ENCODE measurements around the gene HSPH1.
"Not testable (repeated sequence)": the region's sequence is repeated elsewhere in the genome, so short reads cannot be mapped to it uniquely, and the experiment has no call there.

The HSPH1 gene

DNA sequence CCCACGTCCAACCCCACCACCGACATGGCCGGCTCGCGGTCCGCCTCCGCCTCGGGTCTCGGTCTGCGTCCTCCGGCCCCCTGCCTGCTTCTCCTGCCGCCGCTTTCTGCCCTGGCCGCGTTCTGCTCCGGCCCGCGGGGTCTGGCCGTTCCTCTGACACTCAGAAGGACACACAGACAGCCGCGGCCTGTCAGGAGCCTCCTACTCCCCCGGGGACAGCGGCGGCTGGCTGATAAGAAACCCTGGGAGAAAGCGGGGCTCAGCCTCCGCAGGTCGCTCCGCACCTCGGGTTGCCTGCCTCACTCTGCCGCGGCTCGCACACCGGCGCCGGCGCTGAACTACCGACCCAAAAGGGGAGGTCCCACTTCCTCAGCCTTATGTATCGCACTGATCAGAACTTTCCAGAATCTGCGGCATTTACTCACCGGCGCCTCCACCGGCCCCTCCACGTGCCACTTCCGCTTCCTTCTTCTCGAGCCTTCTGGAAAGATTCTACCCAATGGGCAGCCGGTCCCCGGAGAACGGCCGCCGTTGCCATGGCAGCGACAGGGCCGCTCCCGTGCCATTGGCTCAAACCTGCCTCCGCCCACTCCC lies at the start of gene HSPH1:
Gene HSPH1, minus strand, starts transcription at position 348 of the 594 bp plus-strand sequence. Its CDS starts 322 bp downstream, at position 26.
- DNase-seq: peak; percentile 55

DNA sequence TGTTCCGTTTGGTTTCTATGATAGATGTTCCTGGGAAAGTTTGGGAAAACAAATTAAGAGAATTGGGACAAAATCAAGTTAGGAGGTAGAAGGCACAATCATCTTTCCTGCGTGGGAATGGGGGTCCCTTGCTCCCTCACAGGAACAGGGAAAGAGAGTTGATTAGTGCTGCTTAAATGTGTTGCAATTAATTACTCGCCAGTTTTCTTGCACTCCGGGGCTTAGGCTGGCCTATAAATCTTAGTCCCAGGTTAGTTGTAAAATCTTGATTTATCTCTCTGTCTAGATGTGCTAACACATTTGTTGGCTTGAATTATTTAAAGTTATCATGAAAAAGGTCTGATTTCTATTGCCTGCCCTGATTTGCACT lies 48.1 kb upstream of the HSPH1 start:
- no peak for DNase-seq

DNA sequence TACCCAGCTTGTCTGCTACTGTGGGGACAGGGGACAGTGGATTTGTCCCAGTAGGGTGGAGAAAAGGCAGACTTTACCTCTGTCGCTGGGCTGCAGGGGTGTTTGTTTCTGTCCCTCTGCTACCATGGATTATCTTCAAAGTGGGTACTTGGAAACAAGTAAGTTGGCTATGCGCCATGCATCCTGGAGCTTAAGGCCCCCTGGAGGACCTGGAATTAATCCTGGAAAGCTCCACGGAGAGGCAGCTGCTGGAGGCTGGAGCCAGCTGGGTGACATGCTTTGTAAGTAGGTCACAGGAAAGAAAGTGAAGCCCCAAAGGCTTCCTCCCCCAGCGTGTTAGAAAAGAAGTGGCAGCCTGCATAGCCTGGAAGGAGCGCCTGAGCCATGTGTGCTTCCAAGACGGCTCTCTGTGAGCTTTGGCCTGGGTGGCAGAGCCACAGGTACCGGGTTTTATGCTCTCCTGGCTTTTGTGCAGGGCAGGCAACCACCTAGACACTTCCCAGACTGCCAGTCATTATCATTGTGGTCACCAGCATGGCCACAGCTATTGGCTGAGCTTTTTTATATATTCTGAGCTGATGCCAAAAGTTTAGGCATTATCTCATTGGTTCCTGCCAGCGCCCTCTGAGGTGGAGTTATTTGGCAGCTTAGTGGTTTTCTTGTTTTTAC lies 47.6 kb upstream of the HSPH1 start:
- no peak for DNase-seq

DNA sequence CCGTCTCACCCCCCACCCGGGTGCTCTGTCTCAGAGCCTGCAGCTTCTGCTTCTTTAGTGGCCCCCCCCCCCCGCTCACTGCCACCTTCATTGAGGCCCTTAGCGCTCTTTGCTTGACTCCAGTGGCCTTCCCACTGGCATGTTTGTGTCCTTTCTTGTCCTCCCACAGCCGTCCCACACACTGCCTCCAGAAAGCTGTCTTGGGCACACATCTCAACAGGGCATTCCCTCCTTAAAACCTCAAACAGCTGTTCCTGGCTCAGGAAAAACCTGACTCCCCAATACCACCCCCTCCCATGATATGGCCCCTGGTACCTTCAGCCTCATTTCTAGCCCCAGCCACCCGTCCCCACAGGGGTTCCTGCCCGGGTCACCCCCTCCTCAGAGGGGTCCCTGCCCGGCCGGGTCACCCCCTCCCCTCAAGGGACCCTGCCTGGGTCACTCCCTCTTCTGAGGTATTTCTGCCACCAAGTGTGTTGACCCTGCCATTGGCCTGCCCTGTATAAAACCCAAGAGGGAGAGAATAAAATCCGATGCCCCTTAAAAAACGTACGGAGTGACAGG lies 46.9 kb upstream of the HSPH1 start:
- DNase-seq: no peak

DNA sequence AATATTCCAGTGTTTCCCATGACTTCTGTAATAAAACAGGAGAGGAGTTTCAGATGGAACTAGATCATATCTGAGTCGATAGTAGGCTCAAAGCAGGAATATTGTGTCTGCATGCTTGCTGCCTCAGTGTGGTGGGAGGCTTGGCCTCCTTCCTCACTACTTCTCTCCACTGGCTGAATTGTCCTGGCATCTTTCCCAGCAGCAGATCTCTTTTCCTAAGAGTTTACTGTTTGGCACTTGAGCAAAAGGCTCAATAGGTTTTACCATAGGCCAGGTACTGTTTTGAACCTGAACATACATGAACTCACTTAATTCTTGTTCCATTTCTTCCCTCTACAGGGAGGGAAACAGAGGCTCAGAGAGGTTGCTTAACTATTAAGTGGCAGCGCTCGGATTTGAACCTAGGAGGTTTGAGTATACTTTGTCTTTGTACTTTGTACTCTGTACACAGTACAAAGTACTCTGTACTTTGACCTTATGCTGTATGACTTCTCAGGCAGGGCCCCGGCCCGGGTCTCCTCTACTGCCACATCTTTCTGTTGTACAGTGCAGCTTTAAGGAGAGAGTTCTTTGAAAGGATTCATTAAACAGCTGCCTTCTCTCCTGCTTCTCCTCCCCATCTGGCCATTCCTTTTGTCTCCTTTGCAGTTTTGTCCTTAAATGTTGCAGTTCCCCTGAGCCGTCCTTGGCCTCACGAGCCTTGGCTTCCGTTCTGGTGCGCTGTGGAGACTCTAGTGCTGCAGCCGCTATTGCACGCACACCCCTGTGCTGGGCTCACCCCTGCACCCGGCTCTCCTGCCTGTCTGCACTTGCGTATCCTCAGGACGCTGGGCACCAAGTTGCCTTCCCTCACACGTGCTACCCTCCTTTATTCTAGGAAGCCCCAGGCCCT lies 46.2 kb upstream of the HSPH1 start:
- DNase-seq: no peak

DNA sequence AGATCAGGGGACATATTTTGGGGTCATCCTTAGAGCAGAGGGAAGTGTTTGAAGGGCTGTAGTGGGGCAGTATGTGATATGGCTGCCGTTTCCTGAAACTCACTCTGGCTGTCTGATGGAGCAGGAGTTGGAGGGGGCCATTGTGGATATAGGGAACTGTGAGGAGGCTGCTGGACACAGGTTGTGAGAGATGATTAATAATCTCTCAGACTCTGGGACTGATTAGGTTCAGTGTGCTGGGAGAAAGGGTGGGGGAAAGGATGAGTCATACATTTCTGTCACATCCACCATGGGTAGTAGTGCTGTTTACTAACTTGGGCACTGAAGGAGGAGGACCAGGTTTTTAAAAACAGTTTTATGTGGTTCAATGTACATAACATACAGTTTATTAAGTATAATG lies 42.9 kb upstream of the HSPH1 start:
- no peak for DNase-seq

DNA sequence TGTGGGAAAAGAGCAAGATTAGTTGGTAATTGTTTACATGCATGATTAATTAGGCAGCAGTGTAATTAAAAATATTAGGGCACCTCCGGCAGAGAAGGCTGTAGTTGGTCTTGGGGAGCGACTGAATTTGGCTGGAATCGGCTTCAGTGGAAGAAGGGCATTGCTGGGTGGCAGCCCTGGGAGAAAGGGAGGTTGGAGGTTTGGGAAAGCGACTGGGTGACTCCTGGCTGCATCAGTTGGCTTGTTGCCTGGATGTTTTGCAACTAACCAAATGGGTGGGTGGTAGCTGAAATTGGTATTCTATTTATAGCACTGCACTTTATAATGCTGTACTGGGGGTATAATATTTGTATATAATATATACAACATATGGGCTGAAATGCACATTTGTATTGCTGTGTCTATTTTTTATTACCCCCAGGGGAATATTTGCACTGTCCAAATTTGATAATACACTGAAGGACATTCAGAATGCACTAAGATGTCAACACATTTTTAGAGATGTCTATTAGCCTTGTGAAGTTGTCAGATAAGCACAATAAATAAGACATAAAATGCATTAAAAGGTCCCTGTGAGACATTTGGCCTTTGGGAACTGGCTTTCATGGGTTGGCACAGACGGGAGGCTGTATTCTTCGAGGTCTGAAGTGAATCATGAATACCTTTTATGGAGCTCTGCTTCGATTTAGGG lies 39.8 kb upstream of the HSPH1 start:
- no peak for DNase-seq

DNA sequence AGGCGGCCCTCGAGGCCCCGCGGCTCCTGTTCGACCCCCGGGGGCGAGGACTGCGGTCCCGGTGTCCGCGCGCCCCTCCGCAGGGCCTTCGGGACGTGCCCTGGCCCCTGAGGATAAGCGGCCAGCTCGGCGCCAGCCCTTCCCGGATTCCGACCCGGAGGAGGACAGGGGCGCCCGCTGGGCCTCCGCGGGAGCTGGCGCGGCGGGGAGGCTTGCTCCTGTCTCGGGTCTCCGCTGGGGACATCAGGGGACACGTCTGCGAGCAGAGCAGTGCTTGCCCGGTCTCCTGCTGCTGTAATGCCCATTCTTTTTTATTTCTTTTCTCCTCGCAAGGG lies 38.9 kb upstream of the HSPH1 start:
- no peak for DNase-seq

DNA sequence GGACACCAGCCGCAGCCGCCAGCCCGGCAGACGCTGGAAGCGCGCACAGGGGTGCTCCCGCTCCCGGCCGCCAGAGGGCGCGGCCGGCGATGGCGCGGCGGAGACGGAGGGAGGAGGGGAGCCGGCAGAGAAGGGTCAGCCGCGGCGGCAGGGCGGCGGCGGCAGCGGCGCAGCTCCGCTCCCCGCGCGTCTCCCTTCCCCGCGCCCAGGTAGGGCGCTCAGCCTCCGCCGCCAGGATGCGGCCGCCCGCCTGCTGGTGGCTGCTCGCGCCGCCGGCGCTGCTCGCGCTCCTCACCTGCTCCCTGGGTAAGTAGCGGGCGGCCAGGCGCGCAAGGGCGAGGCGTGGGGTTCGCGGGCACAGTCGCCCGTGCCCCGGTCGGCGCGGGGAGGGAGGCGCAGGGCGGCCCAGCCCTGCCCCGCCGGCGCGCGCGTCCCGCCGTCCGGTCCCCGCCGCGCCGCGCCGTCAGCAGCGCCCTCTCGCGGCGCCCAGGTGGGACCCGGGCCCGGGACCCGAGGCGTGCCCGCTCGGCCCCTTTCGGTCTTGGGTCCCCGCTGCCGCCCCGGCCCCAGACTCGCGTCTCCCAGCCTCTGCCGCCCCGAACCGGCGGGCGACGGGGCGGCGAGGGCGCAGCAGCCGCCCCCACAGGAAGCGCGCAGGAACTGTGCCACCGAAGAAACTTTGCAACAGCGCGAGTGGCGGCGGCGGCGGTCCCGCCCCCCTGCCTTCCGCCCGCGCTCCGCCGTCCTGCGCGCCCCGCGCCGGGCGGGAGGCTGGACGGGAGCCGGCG lies 38.3 kb upstream of the HSPH1 start, which contains the start of gene B3GLCT:
Gene B3GLCT, plus strand, starts transcription at position 127 of the 788 bp plus-strand sequence. Its CDS starts 110 bp downstream, at position 237.
- no peak for DNase-seq

DNA sequence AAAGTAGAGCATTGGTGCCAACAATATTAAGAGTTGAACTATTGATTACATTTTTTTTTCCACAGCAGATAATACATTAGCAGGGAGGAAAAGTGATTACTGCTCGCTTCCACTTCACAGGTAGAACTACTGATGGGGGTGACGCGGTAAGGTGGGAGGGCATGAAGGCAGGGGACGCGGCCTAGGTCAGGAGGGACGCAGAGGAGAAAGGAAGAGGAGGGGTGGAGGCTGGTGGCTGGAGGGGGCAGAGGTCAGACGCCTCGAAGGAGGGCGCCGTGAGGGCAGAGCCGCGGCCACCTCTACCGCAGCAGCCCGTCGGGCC lies 37.8 kb upstream of the HSPH1 start:
- DNase-seq: no peak

DNA sequence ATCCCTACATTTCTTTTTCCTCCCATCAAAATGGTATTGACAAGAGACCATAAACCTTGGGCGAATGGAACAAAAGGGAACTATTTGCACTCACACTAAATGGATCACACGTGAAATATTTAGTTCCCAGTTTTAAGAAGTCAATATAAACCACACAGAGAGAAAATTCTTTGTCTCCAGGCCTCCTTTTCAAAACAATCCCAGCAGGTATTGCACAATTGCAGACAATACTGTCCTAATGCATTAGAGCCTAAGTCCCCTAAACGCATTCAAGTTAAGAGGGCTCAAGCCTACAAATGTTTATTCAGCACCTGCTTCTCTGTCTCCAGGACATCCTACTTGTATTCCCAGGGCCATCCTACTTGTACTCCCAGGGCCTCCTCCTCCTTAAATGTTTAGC lies 36.8 kb upstream of the HSPH1 start:
- DNase-seq: no peak

DNA sequence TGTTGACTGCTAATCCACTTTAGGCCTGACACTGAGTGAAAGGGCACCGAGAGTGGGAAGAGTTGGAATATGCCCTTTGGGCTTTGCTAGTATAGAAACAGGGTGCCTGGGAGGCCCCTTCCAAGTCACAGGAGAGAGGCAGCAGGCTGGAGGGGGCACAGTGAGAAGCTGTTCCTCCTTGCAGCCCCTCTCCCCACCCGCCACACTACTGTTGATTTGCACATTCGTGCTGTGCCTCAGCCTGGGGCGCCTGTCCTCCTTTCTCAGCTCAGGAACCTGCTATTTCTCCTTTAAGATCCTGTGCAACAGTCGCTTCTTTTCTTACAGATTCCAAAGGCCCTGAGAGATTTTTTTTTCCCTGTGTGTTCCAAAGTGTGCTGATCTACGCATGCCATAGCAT lies 35.3 kb upstream of the HSPH1 start:
- no peak for DNase-seq

DNA sequence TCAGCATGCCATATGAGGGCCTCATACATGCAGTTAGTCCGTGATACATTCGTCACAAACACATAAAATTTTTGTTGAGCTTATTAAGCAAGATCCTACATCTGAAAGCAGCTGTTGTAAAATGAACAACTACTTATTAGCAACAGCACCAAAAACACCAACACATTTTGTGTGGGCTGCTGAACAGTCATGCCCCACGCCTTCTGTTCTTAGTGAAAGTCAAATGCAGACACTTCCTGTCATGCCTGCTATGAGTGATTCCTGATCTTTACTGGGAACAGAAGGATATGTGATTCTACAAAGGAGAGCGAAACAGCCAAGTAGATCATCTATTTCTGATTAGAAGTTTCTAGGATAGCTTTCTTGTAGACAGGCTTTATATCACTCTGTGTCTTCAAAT lies 33.9 kb upstream of the HSPH1 start:
- no peak for DNase-seq

DNA sequence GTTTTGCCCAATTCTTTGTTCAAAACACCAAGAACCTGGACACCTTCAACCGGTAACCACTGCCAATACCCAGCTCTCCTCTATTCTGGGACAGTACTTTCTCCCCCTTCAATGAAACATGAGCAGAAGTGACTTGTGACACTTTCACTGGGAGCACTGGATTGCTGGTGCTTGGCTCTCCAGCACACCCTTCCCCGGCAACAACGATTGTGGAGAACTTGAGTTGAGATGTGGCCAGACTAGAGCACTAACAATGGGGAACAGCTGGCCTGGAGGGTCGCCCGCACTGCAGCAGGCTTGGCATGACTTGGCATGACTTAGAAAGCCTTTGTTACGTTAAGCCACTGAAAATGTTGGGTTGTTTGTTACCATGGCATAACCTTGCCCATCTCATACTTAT lies 30.6 kb upstream of the HSPH1 start:
- DNase-seq: no peak

DNA sequence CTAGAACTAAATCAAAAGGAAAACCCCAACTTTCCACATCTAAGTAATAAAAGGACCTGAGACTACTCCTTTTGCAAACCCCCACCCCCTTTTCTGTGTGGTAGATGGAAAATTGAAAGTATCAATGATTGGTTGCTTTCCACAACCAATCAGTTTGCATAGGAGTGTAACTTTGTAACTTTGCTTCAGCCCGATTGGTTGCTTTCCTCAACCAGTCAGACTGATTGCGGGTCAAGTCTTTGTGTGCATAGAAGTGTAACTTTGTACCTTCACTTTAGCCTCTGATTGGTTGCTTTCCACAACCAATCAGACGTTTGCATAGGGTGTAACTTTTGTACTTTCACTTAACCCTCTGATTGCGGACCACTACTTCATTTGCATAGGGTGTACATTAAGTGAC lies 30.0 kb upstream of the HSPH1 start:
- DNase-seq: no peak

DNA sequence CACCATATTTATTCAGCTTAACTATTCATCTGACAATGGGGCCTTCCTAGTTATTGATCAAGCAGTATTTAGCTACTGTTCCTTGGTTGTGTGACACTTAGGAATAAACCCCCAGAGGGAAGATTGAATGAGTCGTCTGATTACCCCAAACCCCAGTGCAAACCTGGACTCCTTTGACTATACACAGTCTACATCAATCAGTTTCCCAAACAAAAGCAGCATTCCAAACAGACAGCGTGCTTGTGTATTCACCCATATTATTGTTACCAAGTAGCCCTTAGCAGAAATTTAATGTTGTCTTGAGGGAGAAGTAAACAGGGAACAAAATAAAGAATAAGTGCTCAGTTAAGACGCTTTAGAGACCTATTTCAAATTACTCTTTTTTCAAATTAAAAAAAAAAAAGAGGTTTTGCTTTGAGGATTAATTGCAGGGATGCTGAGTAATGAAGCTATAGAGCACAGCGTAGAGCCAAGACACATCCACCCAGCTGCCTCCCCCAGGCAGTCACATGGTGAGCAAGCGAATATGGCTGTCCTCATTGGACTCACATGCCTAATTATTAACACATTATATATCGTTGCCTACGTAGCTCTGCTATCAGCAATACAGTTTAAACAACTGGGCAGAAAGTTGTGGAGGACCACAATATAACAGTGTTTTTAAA lies 23.4 kb upstream of the HSPH1 start:
- DNase-seq: no peak

DNA sequence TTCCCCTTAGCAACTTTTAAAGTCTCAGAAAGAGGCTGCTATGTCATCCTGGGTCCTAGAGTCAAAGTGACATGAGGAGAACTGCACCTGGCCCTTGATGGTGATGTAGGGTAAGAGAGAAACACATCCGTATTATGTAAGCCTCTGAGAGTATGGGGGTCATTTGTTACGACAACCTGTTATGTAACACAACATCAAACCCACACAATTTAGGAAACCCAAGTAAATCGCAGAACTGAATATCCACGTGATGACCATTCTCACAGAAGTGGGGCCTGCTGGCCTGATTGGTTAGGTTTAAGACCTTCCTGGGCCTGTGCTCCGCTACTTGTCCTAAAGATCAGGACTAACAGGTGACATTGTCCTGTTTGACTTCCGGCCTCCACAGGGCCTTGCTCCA lies 22.7 kb upstream of the HSPH1 start:
- no peak for DNase-seq

DNA sequence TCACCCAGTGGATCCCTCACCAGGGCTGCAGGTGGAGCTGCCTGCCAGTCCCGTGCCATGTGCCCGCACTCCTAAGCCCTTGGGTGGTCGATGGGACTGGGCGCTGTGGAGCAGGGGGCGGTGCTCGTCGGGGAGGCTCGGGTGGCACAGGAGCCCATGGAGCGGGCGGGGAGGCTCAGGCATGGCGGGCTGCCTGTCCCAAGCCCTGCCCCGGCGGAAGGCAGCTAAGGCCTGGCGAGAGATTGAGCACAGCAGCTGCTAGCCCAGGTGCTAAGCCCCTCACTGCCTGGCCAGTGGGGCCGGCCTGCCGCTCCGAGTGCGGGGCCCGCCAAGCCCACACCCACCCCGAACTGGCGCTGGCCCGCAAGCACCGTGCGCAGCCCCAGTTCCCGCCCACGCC lies 21.3 kb upstream of the HSPH1 start:
- no peak for DNase-seq

DNA sequence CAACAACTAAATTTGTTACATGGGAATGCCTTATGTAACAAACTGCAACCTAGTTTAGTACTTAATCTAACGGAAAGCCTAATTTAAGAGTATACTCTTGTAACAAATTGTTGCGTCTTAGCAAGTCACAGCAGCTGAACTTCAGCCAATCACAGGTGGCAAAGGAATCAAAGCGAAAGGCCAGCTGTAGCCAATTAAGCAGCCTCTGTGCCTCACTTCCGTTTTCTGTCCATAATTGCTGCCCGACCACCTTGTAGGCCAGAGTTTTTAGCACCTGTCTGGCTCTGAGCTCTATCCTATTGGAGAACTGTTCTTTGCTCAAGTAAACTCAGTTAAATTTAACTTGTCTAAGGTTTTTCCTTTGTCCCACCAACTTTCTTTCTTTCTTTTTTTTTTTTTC lies 18.1 kb upstream of the HSPH1 start:
- DNase-seq: no peak

DNA sequence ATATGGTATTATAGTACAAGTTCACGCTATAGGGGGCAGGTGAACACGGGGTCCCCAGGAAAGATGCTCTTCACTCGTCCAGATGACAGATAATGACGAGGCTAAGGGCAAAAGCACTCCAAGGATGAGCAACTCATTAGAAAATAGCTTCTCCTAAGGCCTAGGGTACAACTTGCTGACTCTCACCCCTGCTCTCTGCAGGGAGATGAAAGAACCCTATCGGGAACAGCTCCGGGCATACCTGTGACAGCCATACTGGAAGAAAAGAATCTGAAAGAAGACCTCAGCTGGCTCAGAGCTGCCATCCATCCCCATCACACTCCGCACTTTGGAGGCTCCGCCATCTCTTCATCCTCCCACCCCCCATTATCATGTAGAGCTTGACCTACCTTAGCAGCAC lies 17.5 kb upstream of the HSPH1 start:
- DNase-seq: no peak

DNA sequence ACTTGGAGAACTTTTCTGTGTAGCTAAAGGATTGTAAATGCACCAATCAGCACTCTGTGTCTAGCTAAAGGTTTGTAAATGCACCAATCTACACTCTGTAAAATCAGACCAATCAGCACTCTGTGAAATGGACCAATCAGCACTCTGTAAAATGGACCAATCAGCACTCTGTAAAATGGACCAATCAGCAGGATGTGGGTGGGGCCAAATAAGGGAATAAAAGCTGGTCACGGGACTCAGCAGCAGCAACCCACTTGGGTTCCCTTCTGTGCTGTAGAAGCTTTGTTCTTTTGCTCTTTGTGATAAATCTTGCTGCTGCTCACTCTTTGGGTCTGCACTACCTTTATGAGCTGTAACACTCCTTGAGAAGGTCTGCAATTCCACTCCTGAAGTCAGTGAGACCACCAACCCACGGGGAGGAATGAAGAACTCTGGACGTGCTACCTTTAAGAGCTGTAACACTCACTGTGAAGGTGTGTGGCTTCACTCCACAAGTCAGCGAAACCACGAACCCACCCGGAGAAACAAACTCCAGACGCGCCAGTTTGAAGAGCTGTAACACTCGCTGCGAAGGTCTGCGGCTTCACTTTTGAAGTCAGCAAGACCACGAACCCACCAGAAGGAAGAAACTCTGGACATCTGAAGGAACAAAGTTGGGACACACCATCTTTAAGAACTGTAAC lies 16.2 kb upstream of the HSPH1 start:
- not testable (repeated sequence) for DNase-seq
